Measurements from ENCODE around the gene CCDC89. TPM values are rescaled to one million over a fixed set of nuclear protein-coding genes. Genes with fewer than 3 reads are reported as not detected.
A peak's percentile ranks its signal among the peaks of the same experiment; 100 is the strongest.

The CCDC89 gene
- not detected for polyA plus RNA-seq (2013, experiment 1 of 2)
- polyA plus RNA-seq (2013, experiment 2 of 2): not detected

- no peak within 1 kb of the TSS for H3K18ac ChIP-seq (ENCODE audit: low read length)
- H2BK5ac ChIP-seq (ENCODE audit: low read length): no peak within 1 kb of the TSS
- H3K9ac ChIP-seq (ENCODE audit: low read length): no peak within 1 kb of the TSS
- H3K56ac ChIP-seq (ENCODE audit: low read length): peak within 1 kb of the TSS; percentile 25
- no peak within 1 kb of the TSS for H3K27ac ChIP-seq (ENCODE audit: low read depth, low read length)
- WGBS (ENCODE audit: extremely low coverage, insufficient coverage, low lambda C conversion rate): no CpG with 5 or more reads among the region's 13 CpGs
- H2BK15ac ChIP-seq (replicated peaks; ENCODE audit: low read depth): no peak within 1 kb of the TSS
- H3K23ac ChIP-seq (ENCODE audit: low read length): no peak within 1 kb of the TSS
- no peak within 1 kb of the TSS for H3K4ac ChIP-seq (ENCODE audit: low read depth, low read length)
- H3K4me2 ChIP-seq (ENCODE audit: low read length): no peak within 1 kb of the TSS
- peak; percentile 61 for DNase-seq
- no peaks in the 10 kb centered on the region for H3K79me1 ChIP-seq (ENCODE audit: low read length)
- H3K79me2 ChIP-seq (ENCODE audit: control insufficient read depth, insufficient read depth, low read length): no peaks in the 10 kb centered on the region
- H4K8ac ChIP-seq (ENCODE audit: low read depth, low read length): no peak within 1 kb of the TSS
- no peaks in the 10 kb centered on the region for H3K27me3 ChIP-seq (ENCODE audit: insufficient read depth, low read length, poor library complexity)
- no peaks in the 10 kb centered on the region for H3K36me3 ChIP-seq (ENCODE audit: control insufficient read depth, insufficient read depth, low read length)
- H2BK120ac ChIP-seq (ENCODE audit: low read depth, low read length): no peak within 1 kb of the TSS
- H3K4me3 ChIP-seq (ENCODE audit: low read length): no peak within 1 kb of the TSS
- H2AK5ac ChIP-seq (ENCODE audit: low read length): no peak within 1 kb of the TSS
- no peak within 1 kb of the TSS for H4K5ac ChIP-seq (ENCODE audit: low read length)
- peaks cover under 1% of the 10 kb centered on the region for H3K4me1 ChIP-seq (ENCODE audit: control insufficient read depth, low read depth, low read length)
Measured at GRCh38 chr11:85685820-85686459, at the start of gene CCDC89. Gene CCDC89 (minus strand): TSS chr11:85686195. CDS start chr11:85686130, 65 bp downstream.

GRCh38 chr11:85732965-85733364 is 47.0 kb upstream of the CCDC89 start:
- H3K23ac ChIP-seq (ENCODE audit: low read length): no peak overlapping the region
- H3K18ac ChIP-seq (ENCODE audit: low read length): no peak overlapping the region
- H2BK5ac ChIP-seq (ENCODE audit: low read length): no peak overlapping the region
- no peak overlapping the region for H2BK120ac ChIP-seq (ENCODE audit: low read depth, low read length)
- no peak overlapping the region for H2BK15ac ChIP-seq (replicated peaks; ENCODE audit: low read depth)
- no peak overlapping the region for H3K4me2 ChIP-seq (ENCODE audit: low read length)
- no peak overlapping the region for H3K27ac ChIP-seq (ENCODE audit: low read depth, low read length)
- no peak overlapping the region for H4K5ac ChIP-seq (ENCODE audit: low read length)
- H3K79me1 ChIP-seq (ENCODE audit: low read length): no peaks in the 10 kb centered on the region
- H3K36me3 ChIP-seq (ENCODE audit: control insufficient read depth, insufficient read depth, low read length): no peaks in the 10 kb centered on the region
- DNase-seq: no peak
- no peaks in the 10 kb centered on the region for H3K4me1 ChIP-seq (ENCODE audit: control insufficient read depth, low read depth, low read length)
- no peak overlapping the region for H4K8ac ChIP-seq (ENCODE audit: low read depth, low read length)
- no peaks in the 10 kb centered on the region for H3K27me3 ChIP-seq (ENCODE audit: insufficient read depth, low read length, poor library complexity)
- no peak overlapping the region for H3K9ac ChIP-seq (ENCODE audit: low read length)
- H3K79me2 ChIP-seq (ENCODE audit: control insufficient read depth, insufficient read depth, low read length): no peaks in the 10 kb centered on the region
- H3K56ac ChIP-seq (ENCODE audit: low read length): no peak overlapping the region
- no peak overlapping the region for H3K4me3 ChIP-seq (ENCODE audit: low read length)
- H2AK5ac ChIP-seq (ENCODE audit: low read length): no peak overlapping the region
- H3K4ac ChIP-seq (ENCODE audit: low read depth, low read length): no peak overlapping the region

- no peak overlapping the region for H2BK120ac ChIP-seq (ENCODE audit: low read depth, low read length)
Measured at GRCh38 chr11:85726381-85726780, 40.4 kb upstream of the CCDC89 start.

GRCh38 chr11:85725510-85726258 is 39.7 kb upstream of the CCDC89 start:
- Histone ChIP-seq H3K4ac (ENCODE audit: low read depth, low read length) (peak overlapping the region; percentile 79), H3K56ac (ENCODE audit: low read length) (no peak overlapping the region), H3K4me3 (ENCODE audit: low read length) (no peak overlapping the region), H2BK5ac (ENCODE audit: low read length) (no peak overlapping the region), H4K5ac (ENCODE audit: low read length) (no peak overlapping the region), H2BK15ac (replicated peaks; ENCODE audit: low read depth) (peak overlapping the region; percentile 74), H3K27me3 (ENCODE audit: insufficient read depth, low read length, poor library complexity) (no peaks in the 10 kb centered on the region), H3K27ac (ENCODE audit: low read depth, low read length) (no peak overlapping the region), H3K23ac (ENCODE audit: low read length) (no peak overlapping the region), H3K79me1 (ENCODE audit: low read length) (no peaks in the 10 kb centered on the region), H3K9ac (ENCODE audit: low read length) (no peak overlapping the region), H2BK120ac (ENCODE audit: low read depth, low read length) (peak overlapping the region; percentile 85), H3K4me2 (ENCODE audit: low read length) (no peak overlapping the region), H3K4me1 (ENCODE audit: control insufficient read depth, low read depth, low read length) (no peaks in the 10 kb centered on the region), H3K36me3 (ENCODE audit: control insufficient read depth, insufficient read depth, low read length) (no peaks in the 10 kb centered on the region), H3K18ac (ENCODE audit: low read length) (peak overlapping the region; percentile 92), H2AK5ac (ENCODE audit: low read length) (no peak overlapping the region), H3K79me2 (ENCODE audit: control insufficient read depth, insufficient read depth, low read length) (no peaks in the 10 kb centered on the region), H4K8ac (ENCODE audit: low read depth, low read length) (no peak overlapping the region)
- no CpG with 5 or more reads among the region's 3 CpGs for WGBS (ENCODE audit: extremely low coverage, insufficient coverage, low lambda C conversion rate)
- peak; percentile 84 for DNase-seq

More at GRCh38 chr11:85726381-85726780, 40.4 kb upstream of the CCDC89 start:
- H3K79me1 ChIP-seq (ENCODE audit: low read length): no peaks in the 10 kb centered on the region
- no CpG with 5 or more reads among the region's 3 CpGs for WGBS (ENCODE audit: extremely low coverage, insufficient coverage, low lambda C conversion rate)
- no peak overlapping the region for H3K4me2 ChIP-seq (ENCODE audit: low read length)
- no peak overlapping the region for H2AK5ac ChIP-seq (ENCODE audit: low read length)
- no peaks in the 10 kb centered on the region for H3K27me3 ChIP-seq (ENCODE audit: insufficient read depth, low read length, poor library complexity)
- peak overlapping the region; percentile 23 for H3K18ac ChIP-seq (ENCODE audit: low read length)
- no peak overlapping the region for H3K56ac ChIP-seq (ENCODE audit: low read length)
- no peak overlapping the region for H3K27ac ChIP-seq (ENCODE audit: low read depth, low read length)
- H2BK15ac ChIP-seq (replicated peaks; ENCODE audit: low read depth): no peak overlapping the region
- H3K4me3 ChIP-seq (ENCODE audit: low read length): no peak overlapping the region
- H2BK5ac ChIP-seq (ENCODE audit: low read length): no peak overlapping the region
- H3K23ac ChIP-seq (ENCODE audit: low read length): no peak overlapping the region
- DNase-seq: no peak
- no peak overlapping the region for H4K5ac ChIP-seq (ENCODE audit: low read length)
- no peaks in the 10 kb centered on the region for H3K4me1 ChIP-seq (ENCODE audit: control insufficient read depth, low read depth, low read length)
- no peak overlapping the region for H3K4ac ChIP-seq (ENCODE audit: low read depth, low read length)
- no peaks in the 10 kb centered on the region for H3K79me2 ChIP-seq (ENCODE audit: control insufficient read depth, insufficient read depth, low read length)
- no peak overlapping the region for H3K9ac ChIP-seq (ENCODE audit: low read length)
- no peak overlapping the region for H4K8ac ChIP-seq (ENCODE audit: low read depth, low read length)
- H3K36me3 ChIP-seq (ENCODE audit: control insufficient read depth, insufficient read depth, low read length): no peaks in the 10 kb centered on the region

GRCh38 chr11:85724748-85725465 is 38.9 kb upstream of the CCDC89 start:
- Histone ChIP-seq H3K23ac (ENCODE audit: low read length) (no peak overlapping the region), H4K8ac (ENCODE audit: low read depth, low read length) (no peak overlapping the region), H2AK5ac (ENCODE audit: low read length) (no peak overlapping the region), H3K79me2 (ENCODE audit: control insufficient read depth, insufficient read depth, low read length) (no peaks in the 10 kb centered on the region), H3K4me2 (ENCODE audit: low read length) (no peak overlapping the region), H3K56ac (ENCODE audit: low read length) (no peak overlapping the region), H3K18ac (ENCODE audit: low read length) (peak overlapping the region; percentile 92), H2BK120ac (ENCODE audit: low read depth, low read length) (peak overlapping the region; percentile 93), H3K36me3 (ENCODE audit: control insufficient read depth, insufficient read depth, low read length) (no peaks in the 10 kb centered on the region), H2BK15ac (replicated peaks; ENCODE audit: low read depth) (peak overlapping the region; percentile 88), H3K4me3 (ENCODE audit: low read length) (no peak overlapping the region), H2BK5ac (ENCODE audit: low read length) (no peak overlapping the region), H3K79me1 (ENCODE audit: low read length) (no peaks in the 10 kb centered on the region), H3K4me1 (ENCODE audit: control insufficient read depth, low read depth, low read length) (no peaks in the 10 kb centered on the region), H4K5ac (ENCODE audit: low read length) (no peak overlapping the region), H3K27ac (ENCODE audit: low read depth, low read length) (no peak overlapping the region), H3K27me3 (ENCODE audit: insufficient read depth, low read length, poor library complexity) (no peaks in the 10 kb centered on the region), H3K9ac (ENCODE audit: low read length) (no peak overlapping the region), H3K4ac (ENCODE audit: low read depth, low read length) (peak overlapping the region; percentile 79)
- no peak for DNase-seq
- no CpG with 5 or more reads among the region's 6 CpGs for WGBS (ENCODE audit: extremely low coverage, insufficient coverage, low lambda C conversion rate)

Measured in mesendoderm (in vitro differentiated cells).